Neural cell (in vitro differentiated cells): ENCODE data around the gene USP34. TPM values are rescaled to one million over a fixed set of nuclear protein-coding genes. Genes with fewer than 3 reads are reported as not detected.

Experiments used
- H2AFZ ChIP-seq: fragments of 200-600, 300-800 bp; sonication (generic), shearing (Covaris generic); 2 replicates; pipeline ENCODE4 v1.6.0; 2014; ENCODE audit warnings: low read depth, mild to moderate bottlenecking, antibody characterized with exemption, low read length, moderate library complexity
- H3F3A ChIP-seq: fragments of 200-600 bp; shearing (Covaris generic); 2 replicates; pipeline ENCODE4 v1.6.1; 2016; ENCODE audit warnings: mild to moderate bottlenecking, moderate library complexity, mixed read lengths, antibody characterized with exemption, low read length; ENCODE audit not compliant: insufficient read depth, poor library complexity, severe bottlenecking
- H3K27ac ChIP-seq: fragments of 200-600, 300-800 bp; sonication (generic), shearing (Covaris generic); 2 replicates; pipeline ENCODE4 v1.5.1; 2014; ENCODE audit warnings: mild to moderate bottlenecking, low read length, moderate library complexity
- H3K27me3 ChIP-seq: fragments of 300-800, 200-600 bp; sonication (generic), shearing (Covaris generic); 2 replicates; pipeline ENCODE4 v1.6.0; 2014; ENCODE audit warnings: mild to moderate bottlenecking, low read depth, low read length, moderate library complexity; ENCODE audit not compliant: insufficient read depth
- H3K36me3 ChIP-seq: fragments of 300-800, 200-600 bp; sonication (generic), shearing (Covaris generic); 2 replicates; pipeline ENCODE4 v1.5.1; 2014; ENCODE audit warnings: mild to moderate bottlenecking, antibody characterized with exemption, low read length, moderate library complexity; ENCODE audit not compliant: insufficient read depth
- H3K4me2 ChIP-seq: fragments of 300-800, 200-600 bp; sonication (generic), shearing (Covaris generic); 2 replicates; pipeline ENCODE4 v1.6.0; 2014; ENCODE audit warnings: mild to moderate bottlenecking, low read length
- H3K4me3 ChIP-seq: fragments of 300-800, 200-600 bp; sonication (generic), shearing (Covaris generic); 2 replicates; pipeline ENCODE4 v1.5.1; 2014; ENCODE audit warnings: mild to moderate bottlenecking, low read length, moderate library complexity
- H3K79me2 ChIP-seq: fragments of 200-600 bp; shearing (Covaris generic); replicated peaks from 2 replicates; pipeline ENCODE4 v1.6.0; 2014; ENCODE audit warnings: mild to moderate bottlenecking, low read length, moderate library complexity; ENCODE audit not compliant: insufficient read depth
- H3K9ac ChIP-seq: fragments of 300-800, 200-600 bp; sonication (generic), shearing (Covaris generic); 2 replicates; pipeline ENCODE4 v1.6.1; 2016; ENCODE audit warnings: mild to moderate bottlenecking, low read length, mixed read lengths
- H3K9me2 ChIP-seq: fragments of 200-600 bp; shearing (Covaris generic); 2 replicates; pipeline ENCODE4 v1.6.1; 2016; ENCODE audit warnings: mild to moderate bottlenecking, low read length, mixed read lengths; ENCODE audit not compliant: insufficient read depth
- H3K9me3 ChIP-seq: fragments of 200-600, 300-800 bp; sonication (generic), shearing (Covaris generic); 2 replicates; pipeline ENCODE4 v1.6.1; 2016; ENCODE audit warnings: mild to moderate bottlenecking, mixed run types, low read length, moderate library complexity, mixed read lengths
- H4K20me1 ChIP-seq: fragments of 200-600 bp; shearing (Covaris generic); 2 replicates; pipeline ENCODE4 v1.6.1; 2016; ENCODE audit warnings: mild to moderate bottlenecking, mixed run types; ENCODE audit not compliant: insufficient read depth
- EP300 ChIP-seq: fragments of 450-650 bp; conservative IDR thresholded peaks from 2 replicates; pipeline ENCODE4 v1.6.1; 2014; ENCODE audit warnings: antibody characterized with exemption, mild to moderate bottlenecking, moderate library complexity; ENCODE audit not compliant: poor library complexity, severe bottlenecking
- EZH2 ChIP-seq: fragments of 200-600, 300-800 bp; shearing (Covaris generic), sonication (generic); IDR thresholded peaks from 2 replicates; pipeline ENCODE4 v1.6.1; 2014; ENCODE audit warnings: antibody characterized with exemption, low read length, borderline replicate concordance, mild to moderate bottlenecking; ENCODE audit not compliant: insufficient read depth, poor library complexity, severe bottlenecking
- MXI1 ChIP-seq: fragments of 450-650 bp; conservative IDR thresholded peaks from 2 replicates; pipeline ENCODE4 v1.6.1; 2014; ENCODE audit warnings: antibody characterized with exemption, mild to moderate bottlenecking; ENCODE audit not compliant: poor library complexity, severe bottlenecking
- POLR2AphosphoS5 ChIP-seq: IDR thresholded peaks from 2 replicates; pipeline ENCODE4 v1.6.1; 2012
- RAD21 ChIP-seq: fragments of 450-650 bp; conservative IDR thresholded peaks from 2 replicates; pipeline ENCODE4 v1.6.1; 2014; ENCODE audit warnings: antibody characterized with exemption, mild to moderate bottlenecking, moderate library complexity
- SMC3 ChIP-seq: fragments of 450-650 bp; conservative IDR thresholded peaks from 2 replicates; pipeline ENCODE4 v1.6.1; 2014; ENCODE audit warnings: antibody characterized with exemption, mild to moderate bottlenecking, moderate library complexity; ENCODE audit not compliant: poor library complexity
- TAF1 ChIP-seq: IDR thresholded peaks from 2 replicates; pipeline ENCODE4 v1.6.1; 2012; ENCODE audit warnings: low read depth
- polyA plus RNA-seq: library from polyadenylated mRNA; depleted of rRNA; stranded (reverse); fragments of >200 nt; gene quantifications from 2 replicates; pipeline ENCODE4 v1.2.3, GENCODE V29; 2014
- TF ChIP-seq, protein P1 (sequence below): IDR thresholded peaks from 2 replicates; pipeline ENCODE4 v1.6.1; 2012; ENCODE audit warnings: borderline replicate concordance
- TF ChIP-seq, protein P2 (sequence below): fragments of 450-650 bp; IDR thresholded peaks from 2 replicates; pipeline ENCODE4 v1.5.1; 2014; ENCODE audit warnings: antibody characterized with exemption, mild to moderate bottlenecking, moderate library complexity; ENCODE audit not compliant: poor library complexity, severe bottlenecking

Gene USP34
- polyA plus RNA-seq, 1 donor from 2014 or later, result 87.9 TPM

DNA sequence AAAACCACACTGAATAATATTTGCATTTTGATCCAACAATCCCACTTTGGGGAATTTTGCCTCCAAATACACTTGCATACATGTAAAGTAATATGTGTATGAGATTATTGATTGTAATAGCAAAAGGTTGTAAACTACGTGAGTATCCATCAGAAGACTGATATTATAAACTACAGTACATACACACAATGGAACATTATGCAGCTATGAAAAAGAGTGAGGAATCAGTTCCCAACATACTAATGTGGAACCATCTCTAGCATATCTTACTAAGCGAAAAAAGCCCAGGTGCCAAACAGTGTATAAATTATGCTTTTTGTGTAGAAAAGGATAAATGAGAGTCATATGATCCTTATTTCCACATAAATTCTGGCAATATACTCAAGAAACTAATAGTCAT, 324.9 kb downstream of the USP34 start:
- no peaks in the 10 kb centered on the region for H3K9me2 ChIP-seq
- no peaks in the 10 kb centered on the region for H4K20me1 ChIP-seq
- no peaks in the 10 kb centered on the region for H3K36me3 ChIP-seq
- no peaks in the 10 kb centered on the region for H3K9me3 ChIP-seq
- no peak overlapping the region for H3K27ac ChIP-seq
- no peaks in the 10 kb centered on the region for H3F3A ChIP-seq
- no peak for TF ChIP-seq EP300
- TF ChIP-seq SMC3, result no peak
- TF ChIP-seq, protein P1, sequence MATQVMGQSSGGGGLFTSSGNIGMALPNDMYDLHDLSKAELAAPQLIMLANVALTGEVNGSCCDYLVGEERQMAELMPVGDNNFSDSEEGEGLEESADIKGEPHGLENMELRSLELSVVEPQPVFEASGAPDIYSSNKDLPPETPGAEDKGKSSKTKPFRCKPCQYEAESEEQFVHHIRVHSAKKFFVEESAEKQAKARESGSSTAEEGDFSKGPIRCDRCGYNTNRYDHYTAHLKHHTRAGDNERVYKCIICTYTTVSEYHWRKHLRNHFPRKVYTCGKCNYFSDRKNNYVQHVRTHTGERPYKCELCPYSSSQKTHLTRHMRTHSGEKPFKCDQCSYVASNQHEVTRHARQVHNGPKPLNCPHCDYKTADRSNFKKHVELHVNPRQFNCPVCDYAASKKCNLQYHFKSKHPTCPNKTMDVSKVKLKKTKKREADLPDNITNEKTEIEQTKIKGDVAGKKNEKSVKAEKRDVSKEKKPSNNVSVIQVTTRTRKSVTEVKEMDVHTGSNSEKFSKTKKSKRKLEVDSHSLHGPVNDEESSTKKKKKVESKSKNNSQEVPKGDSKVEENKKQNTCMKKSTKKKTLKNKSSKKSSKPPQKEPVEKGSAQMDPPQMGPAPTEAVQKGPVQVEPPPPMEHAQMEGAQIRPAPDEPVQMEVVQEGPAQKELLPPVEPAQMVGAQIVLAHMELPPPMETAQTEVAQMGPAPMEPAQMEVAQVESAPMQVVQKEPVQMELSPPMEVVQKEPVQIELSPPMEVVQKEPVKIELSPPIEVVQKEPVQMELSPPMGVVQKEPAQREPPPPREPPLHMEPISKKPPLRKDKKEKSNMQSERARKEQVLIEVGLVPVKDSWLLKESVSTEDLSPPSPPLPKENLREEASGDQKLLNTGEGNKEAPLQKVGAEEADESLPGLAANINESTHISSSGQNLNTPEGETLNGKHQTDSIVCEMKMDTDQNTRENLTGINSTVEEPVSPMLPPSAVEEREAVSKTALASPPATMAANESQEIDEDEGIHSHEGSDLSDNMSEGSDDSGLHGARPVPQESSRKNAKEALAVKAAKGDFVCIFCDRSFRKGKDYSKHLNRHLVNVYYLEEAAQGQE, result no peak
- no peak for TF ChIP-seq TAF1
- TF ChIP-seq EZH2, result no peak
- TF ChIP-seq POLR2AphosphoS5, result no peak
- TF ChIP-seq, protein P2, sequence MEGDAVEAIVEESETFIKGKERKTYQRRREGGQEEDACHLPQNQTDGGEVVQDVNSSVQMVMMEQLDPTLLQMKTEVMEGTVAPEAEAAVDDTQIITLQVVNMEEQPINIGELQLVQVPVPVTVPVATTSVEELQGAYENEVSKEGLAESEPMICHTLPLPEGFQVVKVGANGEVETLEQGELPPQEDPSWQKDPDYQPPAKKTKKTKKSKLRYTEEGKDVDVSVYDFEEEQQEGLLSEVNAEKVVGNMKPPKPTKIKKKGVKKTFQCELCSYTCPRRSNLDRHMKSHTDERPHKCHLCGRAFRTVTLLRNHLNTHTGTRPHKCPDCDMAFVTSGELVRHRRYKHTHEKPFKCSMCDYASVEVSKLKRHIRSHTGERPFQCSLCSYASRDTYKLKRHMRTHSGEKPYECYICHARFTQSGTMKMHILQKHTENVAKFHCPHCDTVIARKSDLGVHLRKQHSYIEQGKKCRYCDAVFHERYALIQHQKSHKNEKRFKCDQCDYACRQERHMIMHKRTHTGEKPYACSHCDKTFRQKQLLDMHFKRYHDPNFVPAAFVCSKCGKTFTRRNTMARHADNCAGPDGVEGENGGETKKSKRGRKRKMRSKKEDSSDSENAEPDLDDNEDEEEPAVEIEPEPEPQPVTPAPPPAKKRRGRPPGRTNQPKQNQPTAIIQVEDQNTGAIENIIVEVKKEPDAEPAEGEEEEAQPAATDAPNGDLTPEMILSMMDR, result no peak
- TF ChIP-seq RAD21, result no peak
- TF ChIP-seq MXI1, result no peak
- no peak overlapping the region for H2AFZ ChIP-seq
- no peak overlapping the region for H3K4me2 ChIP-seq
- no peaks in the 10 kb centered on the region for H3K79me2 ChIP-seq
- no peaks in the 10 kb centered on the region for H3K27me3 ChIP-seq
- H3K4me3 ChIP-seq, result peak overlapping the region; percentile 62
- no peak overlapping the region for H3K9ac ChIP-seq

DNA sequence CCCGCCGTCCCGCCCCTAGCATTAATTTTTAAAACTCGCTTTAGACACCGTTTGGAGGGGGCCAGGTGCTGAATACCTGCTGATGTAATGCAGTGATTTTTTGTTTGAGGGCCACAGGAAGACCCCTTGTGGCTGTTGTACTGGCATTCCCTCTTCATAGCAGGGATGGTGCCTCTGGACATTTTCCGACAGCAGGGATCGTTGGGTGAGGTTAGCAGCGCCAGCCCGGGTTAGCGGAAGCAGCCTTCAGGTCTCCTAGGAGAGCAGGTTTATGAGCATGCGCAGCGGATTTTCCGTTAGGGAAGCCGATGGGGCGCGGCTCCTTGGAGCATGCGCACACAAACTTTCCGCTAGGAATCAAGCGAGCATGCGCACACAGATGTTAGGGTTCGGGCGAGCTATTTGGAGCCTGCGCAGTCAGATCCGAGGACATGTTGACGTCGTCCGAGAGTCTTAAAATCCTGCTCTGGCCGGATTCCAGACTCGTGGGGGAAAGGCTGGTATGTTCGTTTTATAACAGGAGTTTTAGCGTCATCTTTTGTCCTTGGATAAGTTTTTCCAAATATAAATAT, 326.1 kb downstream of the USP34 start:
- peak overlapping the region; percentile 76 for H3K27ac ChIP-seq

More for the DNA sequence above, 326.1 kb downstream of the USP34 start:
- no peaks in the 10 kb centered on the region for H3F3A ChIP-seq
- peak overlapping the region; percentile 63 for H3K9ac ChIP-seq
- TF ChIP-seq, protein P2, result no peak
- peak; percentile 73 for TF ChIP-seq POLR2AphosphoS5
- no peaks in the 10 kb centered on the region for H3K27me3 ChIP-seq
- H3K79me2 ChIP-seq, result no peaks in the 10 kb centered on the region
- H3K9me3 ChIP-seq, result no peaks in the 10 kb centered on the region
- no peaks in the 10 kb centered on the region for H3K9me2 ChIP-seq
- no peaks in the 10 kb centered on the region for H3K36me3 ChIP-seq
- H3K4me2 ChIP-seq, result no peak overlapping the region
- H3K4me3 ChIP-seq, result peak overlapping the region; percentile 62
- H4K20me1 ChIP-seq, result no peaks in the 10 kb centered on the region
- peak overlapping the region; percentile 21 for H2AFZ ChIP-seq
